HEK293T (cell line): ENCODE results near the gene MRPL18.

ENCODE experiments used
- CTCF ChIA-PET: fragments of 350-600 bp; formaldehyde crosslinking; extraction: SDS; loops from one replicate; lab custom pipeline; 2021; ENCODE audit warnings: antibody characterized with exemption, inconsistent platforms; lab: Yijun Ruan, JAX
- POLR2A ChIA-PET: fragments of 350-600 bp; formaldehyde crosslinking; extraction: SDS; loops from one replicate; lab custom pipeline; 2020; ENCODE audit warnings: antibody characterized with exemption, inconsistent platforms; lab: Yijun Ruan, JAX
- DNase-seq: peaks from one replicate; pipeline ENCODE4 v3.0.0; 2012; ENCODE audit warnings: mixed read lengths; ENCODE audit errors: extremely low spot score
- ARNT ChIP-seq: fragments of 450-650 bp; IDR thresholded peaks from 2 replicates; pipeline ENCODE4 v1.6.1; 2017; ENCODE audit warnings: mild to moderate bottlenecking
- BHLHE40 ChIP-seq: fragments of 450-650 bp; IDR thresholded peaks from 2 replicates; pipeline ENCODE4 v1.6.1; 2016; ENCODE audit warnings: mild to moderate bottlenecking, moderate library complexity, borderline replicate concordance
- CTBP1 ChIP-seq: fragments of 450-650 bp; IDR thresholded peaks from 2 replicates; pipeline ENCODE4 v1.6.1; 2016; ENCODE audit warnings: borderline replicate concordance
- ELF4 ChIP-seq: fragments of 450-650 bp; IDR thresholded peaks from 2 replicates; pipeline ENCODE4 v1.6.1; 2017; ENCODE audit warnings: antibody characterized with exemption
- FOXA1 ChIP-seq: fragments of 450-650 bp; IDR thresholded peaks from 2 replicates; pipeline ENCODE4 v1.6.1; 2016; ENCODE audit warnings: mild to moderate bottlenecking
- FOXK2 ChIP-seq: fragments of 450-650 bp; IDR thresholded peaks from 2 replicates; pipeline ENCODE4 v1.6.1; 2016; ENCODE audit warnings: mild to moderate bottlenecking
- FOXM1 ChIP-seq: fragments of 450-650 bp; IDR thresholded peaks from 2 replicates; pipeline ENCODE4 v1.6.1; 2017; ENCODE audit warnings: mild to moderate bottlenecking, borderline replicate concordance
- HDGF ChIP-seq: fragments of 450-650 bp; IDR thresholded peaks from 2 replicates; pipeline ENCODE4 v1.6.1; 2017; ENCODE audit warnings: antibody characterized with exemption, borderline replicate concordance
- L3MBTL2 ChIP-seq: fragments of 450-650 bp; conservative IDR thresholded peaks from 2 replicates; pipeline ENCODE4 v1.6.1; 2016; ENCODE audit warnings: mild to moderate bottlenecking
- LEF1 ChIP-seq: fragments of 450-650 bp; IDR thresholded peaks from 2 replicates; pipeline ENCODE4 v1.6.1; 2017; ENCODE audit warnings: mild to moderate bottlenecking, borderline replicate concordance
- NFRKB ChIP-seq: fragments of 450-650 bp; IDR thresholded peaks from 2 replicates; pipeline ENCODE4 v1.6.1; 2016; ENCODE audit warnings: mild to moderate bottlenecking, moderate library complexity
- PKNOX1 ChIP-seq: fragments of 450-650 bp; IDR thresholded peaks from 2 replicates; pipeline ENCODE4 v1.6.1; 2016
- SP1 ChIP-seq: fragments of 450-650 bp; IDR thresholded peaks from 2 replicates; pipeline ENCODE4 v1.6.1; 2017
- SUZ12 ChIP-seq: fragments of 450-650 bp; IDR thresholded peaks from 2 replicates; pipeline ENCODE4 v1.6.1; 2016; ENCODE audit warnings: mild to moderate bottlenecking
- TARDBP ChIP-seq: fragments of 450-650 bp; IDR thresholded peaks from 2 replicates; pipeline ENCODE4 v1.6.1; 2016
- ZNF384 ChIP-seq: fragments of 450-650 bp; IDR thresholded peaks from 2 replicates; pipeline ENCODE4 v1.6.1; 2016

Gene MRPL18

GRCh38 chr6:159753081-159753872 is 37.0 kb upstream of the MRPL18 start:
- DNase-seq, result no peak
- TF ChIP-seq ELF4 (no peak), SUZ12 (no peak), BHLHE40 (no peak), HDGF (no peak), FOXA1 (no peak), TARDBP (no peak), FOXK2 (no peak), ZNF384 (no peak), PKNOX1 (no peak), L3MBTL2 (no peak), LEF1 (no peak), ARNT (no peak), NFRKB (no peak), FOXM1 (no peak), CTBP1 (no peak), SP1 (no peak)
- ChIA-PET POLR2A (no interaction called here), CTCF (no interaction called here)

- no peak for TF ChIP-seq FOXM1
- no peak for TF ChIP-seq LEF1
- TF ChIP-seq PKNOX1, result no peak
- no peak for TF ChIP-seq ARNT
- no peak for TF ChIP-seq TARDBP
- no peak for TF ChIP-seq NFRKB
- no peak for TF ChIP-seq SUZ12
- TF ChIP-seq SP1, result no peak
- no peak for TF ChIP-seq FOXK2
- no peak for TF ChIP-seq L3MBTL2
- TF ChIP-seq FOXA1, result no peak
- no peak for TF ChIP-seq HDGF
- TF ChIP-seq ZNF384, result no peak
- TF ChIP-seq BHLHE40, result no peak
- no peak for TF ChIP-seq CTBP1
- TF ChIP-seq ELF4, result no peak
- CTCF ChIA-PET, result no interaction called here
- POLR2A ChIA-PET, result no interaction called here
- no peak for DNase-seq
Measured at GRCh38 chr6:159754401-159754800, 35.9 kb upstream of the MRPL18 start.

GRCh38 chr6:159754959-159755914 is 35.0 kb upstream of the MRPL18 start:
- POLR2A ChIA-PET, result interaction anchor here (0.7 kb wide), 1 partner anchor 36 kb away, joined by 4 read pairs; no protein-coding TSS in a partner anchor
- DNase-seq, result no peak
- TF ChIP-seq ZNF384, result peak; percentile 61
- TF ChIP-seq CTBP1, result no peak
- CTCF ChIA-PET, result no interaction called here

- ChIA-PET CTCF (no interaction called here), POLR2A (no interaction called here)
- no peak for DNase-seq
- TF ChIP-seq TARDBP (no peak), FOXA1 (no peak)
Measured at GRCh38 chr6:159756508-159756907, 33.8 kb upstream of the MRPL18 start.

- ChIA-PET POLR2A (interaction anchor here (5.1 kb wide), 1 partner anchor 30 kb away, joined by 54 read pairs; the partner anchor contains the start of gene WTAP), CTCF (interaction anchor here (0.6 to 1.0 kb wide), 2 partner anchors 29 to 61 kb away, joined by 3 to 4 read pairs; no protein-coding TSS in a partner anchor)
- DNase-seq, result no peak
Measured at GRCh38 chr6:159758031-159759001, 32.0 kb upstream of the MRPL18 start.

More at GRCh38 chr6:159758031-159759001, 32.0 kb upstream of the MRPL18 start:
- TF ChIP-seq SUZ12 (no peak), HDGF (no peak), FOXM1 (no peak), SP1 (no peak), L3MBTL2 (no peak), ZNF384 (no peak), ELF4 (no peak), NFRKB (no peak), FOXK2 (no peak), BHLHE40 (no peak), PKNOX1 (no peak)
